HG03342 (cell line): ENCODE data around the gene FAM78A.
"Not testable (repeated sequence)": the region's sequence is repeated elsewhere in the genome, so short reads cannot be mapped to it uniquely, and the experiment has no call there.

Experiments used
- ATAC-seq: cut with Tn5 transposase; IDR thresholded peaks from one replicate; pipeline ENCODE4 v1.9.1; 2021; ENCODE audit warnings: mild to moderate bottlenecking, moderate library complexity; ENCODE audit not compliant: unreplicated experiment

Gene FAM78A

DNA sequence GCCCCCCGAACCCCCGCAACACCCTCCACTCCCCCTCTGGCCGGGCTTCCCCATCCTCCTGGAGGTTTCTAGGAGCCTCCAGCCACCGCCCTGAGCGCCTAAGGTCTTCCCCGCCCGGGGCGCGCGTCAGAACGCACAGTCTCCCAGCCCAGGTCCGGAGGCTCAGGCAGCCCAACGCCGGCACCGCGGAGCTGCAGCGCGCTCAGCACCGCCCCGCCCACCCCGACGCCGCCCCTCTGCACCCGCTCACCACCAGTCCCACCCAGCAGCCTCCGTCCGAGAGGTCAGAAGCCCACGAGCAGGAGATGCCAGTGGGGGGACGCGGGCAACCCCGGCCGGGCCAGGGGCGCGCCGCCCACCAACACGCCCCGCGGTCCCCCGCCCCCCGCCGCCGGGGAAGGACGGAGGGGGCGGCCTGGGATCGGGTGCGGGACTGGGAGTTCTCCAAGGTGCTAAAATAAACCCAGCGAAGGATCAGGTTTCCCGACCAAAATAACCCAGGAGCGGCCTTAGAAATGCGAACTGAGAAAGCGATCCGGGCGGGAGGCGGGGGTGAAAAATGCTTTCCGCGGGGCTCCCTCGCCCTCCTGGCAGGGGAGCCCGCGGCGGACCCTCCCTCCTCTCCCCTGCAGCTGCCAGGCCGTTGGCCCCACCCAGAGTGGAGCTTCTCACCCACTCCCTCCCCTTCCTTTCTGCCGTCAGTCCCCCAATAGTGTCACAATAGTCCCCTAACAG lies 6.5 kb upstream of the FAM78A start:
- ATAC-seq: no peak

DNA sequence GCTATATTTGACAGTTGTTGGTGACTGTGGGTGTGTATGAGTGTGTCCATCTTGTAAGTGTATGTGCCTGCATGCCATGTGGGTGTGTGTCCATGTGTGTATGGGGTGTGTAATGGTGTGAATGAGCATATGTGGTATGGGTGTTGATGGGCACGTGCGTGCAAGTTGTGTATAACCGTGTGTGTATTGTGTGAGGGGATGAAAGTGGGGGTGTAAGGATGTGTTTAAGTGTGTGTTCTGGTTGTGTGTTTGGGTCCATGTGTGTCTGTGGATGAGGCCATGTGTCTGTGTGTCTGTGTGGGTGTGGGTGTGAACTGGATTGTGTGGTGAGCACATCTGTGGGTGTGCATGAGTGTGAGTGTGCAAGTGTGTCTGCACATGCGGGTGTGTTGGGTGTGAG lies 5.9 kb upstream of the FAM78A start:
- ATAC-seq: no peak

DNA sequence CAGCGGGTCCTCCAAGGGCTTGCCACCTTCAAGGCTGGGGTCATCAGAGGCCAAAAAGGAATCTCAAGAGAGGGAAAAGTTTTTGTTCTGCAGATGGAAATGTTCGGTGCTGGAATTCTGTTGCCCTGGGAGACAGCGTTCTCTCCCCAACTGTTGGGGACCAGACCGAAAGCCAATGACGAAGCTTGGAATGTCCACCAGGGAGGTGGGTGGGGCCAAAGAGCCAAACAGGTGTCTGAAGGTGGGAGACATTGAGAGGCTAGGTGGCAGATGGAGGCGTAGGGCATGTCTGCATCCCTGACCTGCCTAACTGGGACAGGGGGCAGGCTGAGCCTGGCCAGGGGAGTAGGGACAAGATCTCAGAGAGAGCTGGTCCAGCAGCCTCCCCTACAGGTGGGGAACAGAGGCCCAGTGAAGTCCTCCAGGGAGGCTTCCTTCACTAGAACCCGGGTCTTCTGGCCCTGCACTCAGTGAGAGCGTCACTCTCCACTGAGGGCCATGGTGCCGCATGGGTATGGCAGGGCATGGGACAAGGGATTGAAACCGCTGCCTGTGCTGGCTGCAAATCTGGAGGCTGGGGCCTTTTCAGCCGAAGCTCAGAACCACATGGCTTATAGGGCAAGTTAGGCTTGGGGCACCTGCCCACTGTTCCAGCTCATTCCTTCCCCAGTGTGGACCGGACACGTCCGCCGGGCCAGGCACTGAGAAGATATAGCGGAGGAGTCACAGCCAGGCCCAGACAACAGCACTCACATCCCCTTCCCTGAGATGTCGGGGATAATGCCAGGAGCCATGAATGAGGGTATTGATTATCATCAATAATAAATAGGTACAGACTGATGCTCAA lies 5.0 kb upstream of the FAM78A start:
- ATAC-seq: no peak

DNA sequence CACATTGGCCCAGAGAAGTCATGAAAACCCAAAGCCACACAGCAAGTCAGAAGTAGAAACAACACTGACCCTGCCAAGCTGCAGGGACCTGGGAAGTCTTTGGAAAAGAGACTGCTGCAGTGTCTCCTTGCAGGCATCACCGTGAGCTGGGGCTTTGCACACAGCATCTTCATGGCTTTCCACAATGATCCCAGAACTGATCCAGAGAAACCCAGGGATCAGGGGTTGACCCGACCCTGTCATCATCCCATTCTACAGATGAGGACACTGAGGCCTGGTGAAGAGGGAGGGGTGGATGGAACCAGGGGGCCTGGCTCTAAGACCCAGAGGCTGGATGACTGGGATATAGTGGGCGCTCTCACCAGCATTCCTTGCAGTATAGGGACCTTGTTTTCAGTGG lies 4.3 kb upstream of the FAM78A start:
- ATAC-seq: no peak

DNA sequence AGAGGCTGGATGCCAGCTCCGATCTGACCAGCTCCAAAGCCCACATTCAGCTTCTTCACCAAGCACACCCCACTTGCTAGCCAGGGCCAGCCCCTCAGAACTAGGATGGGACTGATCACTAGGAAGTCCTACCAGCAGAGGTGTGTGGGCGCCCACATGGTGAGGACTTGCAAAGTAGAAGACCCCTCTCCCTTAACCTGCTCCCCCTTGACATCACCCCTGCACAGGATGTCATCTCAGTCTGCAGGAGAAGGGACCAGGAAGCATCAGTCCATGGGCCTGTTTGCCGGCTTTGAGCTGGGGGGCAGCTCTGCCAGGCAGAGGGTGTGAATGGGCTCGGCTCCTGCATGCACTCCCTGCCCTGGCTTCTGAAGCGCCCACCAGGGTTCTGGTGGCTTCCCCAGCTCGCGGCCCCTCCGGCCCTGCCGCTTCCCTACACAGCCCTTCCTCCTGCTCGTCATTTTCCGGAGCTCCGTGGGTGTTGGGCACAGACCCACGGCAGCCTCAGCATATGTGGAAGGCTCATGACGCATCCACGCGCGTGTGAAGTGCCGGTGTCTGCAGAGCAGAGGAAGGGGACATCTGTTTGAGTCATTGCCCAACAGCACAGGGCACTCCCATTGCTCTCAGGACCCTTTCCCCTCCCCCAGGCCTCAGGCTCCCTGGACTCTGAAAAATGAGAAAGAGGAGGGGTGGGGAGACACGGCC lies 3.7 kb upstream of the FAM78A start:
- ATAC-seq: no peak

DNA sequence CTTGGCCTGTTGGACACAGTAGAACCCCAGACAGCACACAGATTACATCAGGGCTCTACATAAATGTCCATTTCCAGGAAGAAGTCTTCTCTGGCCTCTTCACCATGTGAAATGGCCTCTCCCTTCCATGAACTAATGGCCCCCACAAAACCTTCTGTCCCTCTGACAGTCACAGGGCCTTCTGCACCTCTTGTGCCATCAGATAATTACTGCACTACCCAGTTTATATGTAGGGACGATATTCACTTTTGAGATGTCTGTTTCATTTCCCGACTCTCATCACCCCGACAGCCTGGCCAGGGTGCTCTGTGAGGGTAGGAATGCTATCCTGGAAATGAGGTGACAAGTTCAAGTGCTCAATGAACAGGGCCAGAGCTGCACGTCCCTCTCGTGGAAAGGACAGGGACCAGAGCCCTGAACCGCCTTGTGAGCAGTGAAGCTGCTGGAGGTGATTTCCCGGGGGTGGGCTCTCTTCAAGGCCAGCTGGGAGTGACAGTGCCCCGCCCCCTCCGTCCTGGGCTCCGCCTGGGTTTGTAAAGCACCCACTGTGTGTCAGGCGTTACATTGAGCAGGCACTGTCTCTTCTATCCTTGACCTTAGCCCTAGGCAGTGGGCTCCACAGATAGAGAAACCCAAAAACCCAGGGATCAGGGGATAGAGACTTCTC lies 3.0 kb upstream of the FAM78A start:
- no peak for ATAC-seq

DNA sequence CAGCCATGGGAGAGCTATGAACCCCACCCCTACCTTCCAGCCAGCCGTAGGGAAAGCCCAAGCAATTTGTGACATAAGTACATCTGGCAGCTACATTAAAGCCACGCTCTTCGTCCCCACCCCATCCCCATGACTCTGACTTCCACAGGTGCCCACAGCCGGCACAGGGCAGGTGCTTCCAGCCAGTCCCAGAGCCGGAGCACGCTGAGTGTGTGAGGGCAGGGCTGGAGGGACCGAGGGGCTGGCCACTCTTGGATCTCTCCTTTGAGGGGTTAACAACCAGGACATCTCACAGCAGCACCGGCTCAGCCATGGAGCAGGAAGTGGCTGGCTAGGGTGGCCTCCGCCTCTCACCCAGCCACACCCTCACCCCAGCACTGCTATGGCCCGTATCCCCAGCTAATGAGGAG lies 2.4 kb upstream of the FAM78A start:
- no peak for ATAC-seq

DNA sequence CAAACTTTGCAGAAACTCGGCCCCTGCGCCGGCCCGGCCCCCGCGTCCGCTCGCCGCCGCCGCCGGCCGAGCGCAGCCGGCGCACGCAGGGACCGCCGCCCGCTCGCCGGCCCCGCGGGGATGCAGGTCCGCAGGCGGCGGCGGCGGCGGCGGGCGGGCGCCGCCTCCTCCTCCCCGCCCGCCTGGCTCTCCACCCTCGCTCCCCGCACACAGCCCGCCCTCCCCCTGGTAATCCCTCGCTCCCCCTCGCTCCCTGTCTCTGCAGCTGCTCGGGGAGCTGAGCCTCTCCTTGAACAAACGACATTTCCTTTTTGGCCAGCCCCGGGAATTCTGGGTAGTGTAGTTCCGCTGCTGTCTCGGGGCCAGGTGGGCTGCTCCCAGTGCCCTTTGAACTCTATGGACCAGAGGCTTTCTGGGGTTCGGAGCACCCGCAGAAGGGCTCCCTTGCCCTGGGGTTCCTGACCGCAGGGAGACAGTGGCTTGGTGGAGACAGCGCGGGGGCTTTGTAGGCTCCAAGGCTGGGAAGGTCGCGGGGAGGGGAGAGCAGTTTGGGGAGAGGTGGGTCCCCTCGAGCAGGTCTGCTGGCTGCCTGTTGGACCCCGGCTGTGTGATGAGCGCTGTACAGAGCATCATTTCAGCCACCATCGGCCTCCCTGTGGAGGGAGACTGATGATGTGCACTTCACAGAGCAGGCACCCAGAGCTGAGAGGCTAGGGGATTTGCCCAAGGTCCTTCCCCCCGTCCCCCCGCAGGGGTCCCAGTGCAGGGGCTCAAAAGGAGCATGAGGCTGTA lies 1.8 kb upstream of the FAM78A start:
- ATAC-seq: peak; percentile 32

DNA sequence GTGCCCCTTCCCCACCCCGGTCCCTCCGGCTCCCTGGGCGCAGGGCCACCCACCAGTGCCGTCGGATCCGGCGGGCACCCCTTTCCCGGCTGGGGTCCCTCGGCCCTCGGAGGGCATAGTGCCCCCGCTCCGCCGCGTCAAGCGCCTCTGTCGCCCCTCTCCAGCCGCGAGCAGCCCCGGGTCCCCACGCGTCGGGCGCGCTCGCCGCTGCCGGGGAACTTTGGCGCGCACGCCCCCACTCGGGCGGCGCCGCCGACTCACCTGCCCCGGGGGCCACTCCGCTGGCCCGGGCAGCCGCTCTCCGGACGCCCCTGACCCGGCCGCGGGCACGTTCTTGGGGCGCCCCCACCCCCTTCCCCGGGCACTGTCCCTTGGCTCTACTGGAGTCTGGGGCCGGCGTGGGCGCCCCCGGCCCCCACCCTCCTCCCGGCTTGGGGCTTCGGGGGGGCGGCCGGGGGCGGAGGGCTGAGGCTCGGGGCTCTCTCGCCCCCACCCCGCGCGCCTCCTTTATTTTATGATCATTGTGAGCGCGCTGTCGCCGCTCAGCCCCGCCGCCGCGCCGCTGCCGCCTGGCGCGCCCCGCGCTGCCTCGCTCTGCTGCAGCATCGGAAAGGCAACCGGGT lies 1.1 kb upstream of the FAM78A start:
- ATAC-seq: peak; percentile 5

DNA sequence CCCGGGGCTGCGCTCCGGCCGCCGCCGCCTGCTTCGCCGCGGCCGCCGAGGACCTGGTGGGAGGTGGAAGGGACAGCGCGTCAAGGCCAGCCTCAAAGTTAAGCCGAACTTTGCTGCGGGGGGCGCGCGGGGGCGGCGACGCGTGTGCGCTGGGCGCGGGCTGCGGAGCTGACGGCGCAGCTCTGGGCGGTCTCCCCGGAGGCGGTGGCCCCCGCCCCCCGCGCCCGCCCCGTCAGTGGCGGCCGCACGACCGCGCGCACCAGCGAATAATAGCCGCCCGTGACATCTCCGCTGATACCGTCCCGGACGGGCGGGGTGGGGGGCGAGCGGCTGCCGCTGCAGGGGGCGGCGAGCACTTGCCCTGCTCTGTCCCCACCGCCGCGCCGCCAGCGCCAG lies 579 bp upstream of the FAM78A start:
- no peak for ATAC-seq

DNA sequence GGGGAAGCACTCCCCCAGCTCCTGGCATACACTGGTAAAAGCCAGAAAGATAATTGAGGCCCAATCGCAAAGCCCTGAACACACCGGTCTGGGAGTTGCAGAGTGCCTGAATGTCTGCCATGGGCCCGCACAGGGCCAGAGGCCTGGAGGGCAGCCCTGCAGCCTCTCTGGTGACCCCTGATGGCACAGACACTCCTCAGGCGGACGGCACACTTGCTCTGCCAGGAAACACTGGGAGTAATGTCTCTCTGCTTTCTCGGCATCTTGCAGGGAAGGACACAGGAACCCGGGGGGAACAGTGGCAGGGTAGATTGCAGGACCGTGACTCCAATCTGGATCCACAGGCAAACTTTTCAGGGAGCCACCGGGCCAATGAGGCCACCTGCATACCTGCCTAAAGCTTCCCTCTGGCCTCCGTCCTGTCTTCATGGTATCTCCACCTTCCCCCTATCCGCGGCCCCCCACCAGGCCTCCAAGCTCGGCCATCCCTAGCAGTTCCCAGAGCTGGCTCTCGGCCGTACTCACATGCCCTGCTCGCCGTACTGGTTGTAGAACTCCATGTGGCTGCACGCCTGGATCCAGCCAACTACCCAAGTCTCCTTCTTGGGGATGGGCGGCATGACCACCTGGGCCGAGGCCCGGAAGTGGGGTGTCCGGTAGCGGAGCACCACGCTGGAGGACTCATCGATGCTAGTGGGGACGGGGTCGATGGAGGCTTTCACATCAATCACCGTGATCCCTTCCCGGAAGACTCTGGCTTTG lies 797 bp downstream of the FAM78A start:
- no peak for ATAC-seq

DNA sequence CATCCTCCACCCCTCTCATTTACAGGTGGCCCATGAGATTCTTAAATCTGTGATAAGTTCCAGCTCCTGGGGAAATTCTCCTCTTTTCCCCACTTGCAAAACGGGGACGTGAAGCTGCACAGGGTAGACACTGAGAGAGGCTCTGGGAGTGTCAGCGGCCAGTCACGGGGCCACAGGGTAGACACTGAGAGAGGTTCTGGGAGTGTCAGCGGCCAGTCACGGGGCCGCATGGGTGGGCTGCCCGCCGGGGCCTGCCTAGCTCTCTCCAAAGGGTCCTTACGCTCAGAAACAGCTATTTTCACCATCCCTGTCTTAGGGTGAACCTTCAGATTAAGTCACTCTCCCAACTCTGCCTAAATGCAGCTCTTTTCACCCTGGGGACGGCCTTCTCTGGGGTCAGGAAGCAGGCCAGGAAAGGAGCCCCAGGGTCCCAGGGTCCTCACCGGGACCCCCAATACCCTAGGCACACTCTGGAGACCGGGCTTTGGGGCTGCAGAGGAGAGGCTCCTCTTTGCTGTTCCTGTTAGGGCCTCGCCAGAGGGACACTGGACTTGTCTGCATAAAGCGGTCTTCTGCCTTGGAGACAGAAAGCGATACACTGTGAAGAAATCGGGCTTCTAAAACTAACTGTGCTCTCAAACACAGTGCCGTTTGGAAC lies 1.5 kb downstream of the FAM78A start:
- ATAC-seq: no peak

DNA sequence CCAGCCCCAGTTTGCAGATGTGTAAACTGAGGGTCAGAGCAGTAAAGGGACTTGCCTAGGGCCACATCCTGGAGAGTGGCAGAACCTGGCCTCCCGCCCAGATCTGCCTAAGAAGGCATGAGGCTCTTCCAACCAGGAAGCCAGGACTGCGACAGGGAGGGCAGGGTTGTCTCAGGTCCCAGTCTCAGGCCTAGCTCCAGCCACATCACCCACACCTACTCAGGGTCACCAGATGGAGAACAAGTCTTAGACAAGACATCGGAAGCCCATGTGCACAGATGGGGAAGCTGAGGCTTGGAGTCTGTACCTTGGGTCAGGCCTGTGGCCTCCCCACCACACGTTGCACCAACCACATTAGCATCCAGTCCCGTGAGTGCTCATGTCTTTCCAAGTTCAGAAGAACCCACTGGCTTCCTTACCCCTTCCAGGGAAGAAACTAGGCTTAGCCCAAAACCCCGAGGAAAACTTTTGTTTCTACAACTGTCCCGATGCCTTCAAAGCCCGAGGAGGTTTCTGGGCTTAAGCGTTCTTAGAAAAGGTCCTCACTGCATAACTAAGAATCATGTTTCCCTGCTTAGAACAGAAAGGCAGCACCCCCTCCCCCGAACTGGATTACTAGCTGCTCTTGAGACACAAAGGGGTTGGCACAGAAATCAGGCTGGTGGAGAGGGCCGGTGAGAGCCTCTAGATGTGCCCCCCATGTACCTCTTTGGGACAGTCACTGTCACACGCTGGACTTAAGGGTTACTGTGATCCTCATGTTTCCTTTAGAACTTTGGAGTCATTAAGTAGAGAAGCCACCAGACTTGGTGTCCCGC lies 2.2 kb downstream of the FAM78A start:
- ATAC-seq: no peak

DNA sequence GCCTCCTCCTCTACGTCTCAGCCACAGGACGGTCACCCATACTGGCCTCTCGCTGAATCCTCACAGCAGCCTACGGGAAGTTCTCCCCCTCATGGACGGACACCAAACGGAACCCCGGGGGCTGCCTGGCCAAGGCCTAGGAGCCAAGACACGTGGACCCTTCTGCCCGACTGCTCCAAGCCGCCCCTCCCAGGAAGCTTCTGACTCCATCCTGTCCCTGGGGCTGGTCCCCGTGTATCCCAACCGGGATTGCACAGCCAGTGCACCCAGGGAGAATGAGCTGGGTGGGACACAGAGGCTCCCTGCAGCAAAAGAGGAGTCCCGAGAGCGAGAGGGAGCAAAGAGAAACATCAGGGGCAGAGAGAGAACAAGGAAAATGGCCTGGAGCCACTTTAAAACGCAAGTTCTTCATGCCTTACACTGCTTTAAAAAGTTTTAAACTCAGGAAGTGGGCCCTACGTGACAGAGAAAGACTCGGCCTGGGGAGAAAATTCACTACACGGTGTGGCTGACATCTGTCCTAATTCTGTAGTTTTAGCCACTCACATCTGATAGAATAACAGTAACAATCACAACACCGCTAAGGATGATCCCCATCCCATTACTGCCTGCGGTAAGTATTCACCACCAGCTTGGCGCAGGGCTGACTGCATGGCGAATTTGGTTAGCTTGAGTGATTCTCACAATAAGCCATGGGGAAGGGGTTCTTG lies 3.0 kb downstream of the FAM78A start:
- no peak for ATAC-seq

DNA sequence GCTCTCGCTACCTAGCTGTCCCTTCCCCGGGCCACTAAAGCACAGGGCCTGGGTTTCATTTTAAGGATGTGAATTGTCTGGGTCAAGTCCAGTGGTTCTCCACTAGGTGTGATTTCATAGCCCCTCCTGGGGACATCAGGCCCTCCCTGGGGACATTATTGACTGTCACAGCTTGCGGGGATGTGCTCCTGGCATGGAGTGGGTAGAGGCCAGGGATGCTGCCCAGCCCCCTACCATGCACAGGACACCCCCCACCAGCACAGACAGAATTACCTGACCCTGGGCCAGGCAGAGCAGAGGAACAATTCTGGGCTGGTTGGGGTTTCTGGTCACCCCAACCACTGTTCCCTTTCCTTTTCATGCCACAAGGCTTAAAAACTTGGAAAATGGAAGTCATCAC lies 4.1 kb downstream of the FAM78A start:
- ATAC-seq: no peak

DNA sequence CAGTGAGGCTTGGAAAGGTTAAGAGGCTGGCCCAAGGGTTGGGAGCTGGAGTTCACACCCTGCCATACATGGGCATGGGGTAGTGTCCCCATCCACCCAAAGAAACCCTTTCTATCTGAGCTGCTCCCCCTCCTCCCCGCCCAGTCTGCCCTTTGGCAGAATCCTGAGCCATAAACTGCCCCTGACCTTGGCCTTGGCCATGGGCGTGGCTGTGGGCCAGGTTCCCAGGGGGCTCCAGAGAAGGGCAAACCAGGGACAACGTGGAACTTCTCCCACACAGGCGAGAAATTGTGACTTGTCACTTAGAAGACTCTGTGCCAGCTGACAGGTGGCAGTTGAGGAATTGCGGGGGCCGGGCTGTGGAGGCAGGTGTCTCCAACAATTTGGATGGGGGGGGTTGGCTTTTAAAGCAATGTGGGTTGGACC lies 4.8 kb downstream of the FAM78A start:
- ATAC-seq: no peak

DNA sequence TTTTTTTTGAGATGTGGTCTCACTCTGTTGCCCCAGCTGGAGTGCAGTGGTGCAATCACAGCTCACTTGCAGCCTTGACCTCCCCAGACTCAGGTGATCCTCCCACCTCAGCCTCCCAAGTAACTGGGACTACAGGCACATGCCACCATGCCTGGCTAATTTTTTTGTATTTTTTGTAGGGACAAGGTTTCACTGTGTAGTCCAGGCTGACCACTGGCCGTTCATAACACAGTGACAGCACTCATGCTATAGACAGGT lies 5.4 kb downstream of the FAM78A start:
- ATAC-seq: not testable (repeated sequence)
